HCT116 (cell line): Measurements from ENCODE around the gene PLGRKT. TPM values are rescaled to one million over a fixed set of nuclear protein-coding genes. Genes with fewer than 3 reads are reported as not detected.

Source experiments
- ATAC-seq: fragments of 200-7000 bp; cut with Tn5 transposase; 2 replicates; pipeline ENCODE4 v1.9.1; 2020; ENCODE audit warnings: mild to moderate bottlenecking, moderate library complexity
- BruUV-seq: library from RNA; stranded (reverse); fragments of 400-500 nt; replicated peaks from 2 replicates; lab custom pipeline; 2021; lab: Mats Ljungman, UMichigan
- CTCF ChIA-PET: fragments of 300-600 bp; sonication (Branson Sonifier 250); formaldehyde crosslinking; loops from one replicate; lab custom pipeline; 2021; ENCODE audit warnings: antibody characterized with exemption; lab: Charles Lee
- POLR2A ChIA-PET: fragments of 300-600, 350-600 bp; sonication (Branson Sonifier 250); formaldehyde crosslinking; loops from one replicate; lab custom pipeline; 2021; ENCODE audit warnings: antibody characterized with exemption; lab: Charles Lee
- RAD21 ChIA-PET, 2 experiments: fragments of 300-600 bp; sonication (Branson Sonifier 250); formaldehyde crosslinking; loops; one replicate each; lab custom pipeline; 2023; ENCODE audit warnings: low total read pairs in 2 of 2; ENCODE audit not compliant: uncharacterized antibody in 2 of 2, unreplicated experiment in 2 of 2, low non-redundant PET in 1 of 2; lab: Charles Lee
- DNase-seq: peaks from one replicate; pipeline ENCODE4 v3.0.0-alpha.2; 2010; ENCODE audit warnings: low read depth, low spot score
- H2AFZ ChIP-seq: fragments of 200-600 bp; shearing (Covaris generic), sonication (generic); 2 replicates; pipeline ENCODE4 v1.6.1; 2017; ENCODE audit warnings: low read depth, mixed run types, mixed read lengths, antibody characterized with exemption, low read length; ENCODE audit not compliant: poor library complexity, severe bottlenecking
- H3K27ac ChIP-seq: 2 replicates; pipeline ENCODE4 v1.5.1; 2012; ENCODE audit warnings: low read depth, low read length
- H3K27me3 ChIP-seq: fragments of 200-600 bp; sonication (generic); 2 replicates; pipeline ENCODE4 v1.6.1; 2016; ENCODE audit warnings: mixed run types, low read length, mixed read lengths; ENCODE audit not compliant: insufficient read depth
- H3K36me3 ChIP-seq, 2 experiments: fragments of 200-500 bp in 1 of 2; fragments of 200-600 bp in 1 of 2; sonication (Bioruptor generic) in 1 of 2; sonication (generic) in 1 of 2; 2 replicates each; pipeline versions ENCODE4 v1.5.1 to v1.6.1; 2014 to 2016; ENCODE audit warnings: low read length in 2 of 2, inconsistent platforms in 1 of 2, mixed read lengths in 1 of 2, mixed run types in 1 of 2; ENCODE audit not compliant: insufficient read depth in 2 of 2, control insufficient read depth in 1 of 2
- H3K4me1 ChIP-seq, 2 experiments: fragments of 200-600 bp in 1 of 2; sonication (generic) in 1 of 2; 2 replicates each; pipeline versions ENCODE4 v1.5.1 to v1.6.1; 2012 to 2017; ENCODE audit warnings: low read length in 2 of 2, inconsistent platforms in 1 of 2, mild to moderate bottlenecking in 1 of 2, mixed read lengths in 1 of 2, mixed run types in 1 of 2, moderate library complexity in 1 of 2; ENCODE audit not compliant: insufficient read depth in 2 of 2, control insufficient read depth in 1 of 2
- H3K4me2 ChIP-seq: fragments of 200-600 bp; sonication (generic); 2 replicates; pipeline ENCODE4 v1.6.1; 2017; ENCODE audit warnings: mixed run types, low read length, mixed read lengths
- H3K4me3 ChIP-seq, 2 experiments: fragments of 200-600 bp in 1 of 2; sonication (generic) in 1 of 2; replicated peaks in 1 of 2; 2 replicates each; pipeline ENCODE4 v1.5.1; 2011 to 2016; ENCODE audit warnings: low read length in 2 of 2, control low read depth in 1 of 2, low read depth in 1 of 2, mild to moderate bottlenecking in 1 of 2, mixed read lengths in 1 of 2, mixed run types in 1 of 2
- H3K79me2 ChIP-seq: fragments of 200-600 bp; sonication (generic); 2 replicates; pipeline ENCODE4 v1.6.1; 2017; ENCODE audit warnings: mild to moderate bottlenecking, mixed run types, low read length, moderate library complexity, mixed read lengths; ENCODE audit not compliant: insufficient read depth
- H3K9ac ChIP-seq: fragments of 200-600 bp; sonication (generic); 2 replicates; pipeline ENCODE4 v1.6.1; 2016; ENCODE audit warnings: low read length, mixed read lengths
- H3K9me2 ChIP-seq: fragments of 200-600 bp; sonication (generic), shearing (Covaris generic); 2 replicates; pipeline ENCODE4 v1.6.1; 2017; ENCODE audit warnings: mixed run types, mild to moderate bottlenecking, moderate library complexity; ENCODE audit not compliant: insufficient read depth
- H3K9me3 ChIP-seq, 2 experiments: fragments of 200-500 bp in 1 of 2; fragments of 200-600 bp in 1 of 2; sonication (Bioruptor generic) in 1 of 2; sonication (generic) in 1 of 2; 2 replicates each; pipeline ENCODE4 v1.6.1; 2014 to 2017; ENCODE audit warnings: low read length in 2 of 2, mixed read lengths in 2 of 2, inconsistent platforms in 1 of 2, low read depth in 1 of 2, mild to moderate bottlenecking in 1 of 2, mixed run types in 1 of 2, moderate library complexity in 1 of 2; ENCODE audit not compliant: control insufficient read depth in 1 of 2, insufficient read depth in 1 of 2
- H4K20me1 ChIP-seq: fragments of 200-600 bp; sonication (generic), shearing (Covaris generic); 2 replicates; pipeline ENCODE4 v1.6.1; 2017; ENCODE audit warnings: mixed run types, mild to moderate bottlenecking, moderate library complexity; ENCODE audit not compliant: insufficient read depth
- CBX3 ChIP-seq: IDR thresholded peaks from 2 replicates; pipeline ENCODE4 v1.6.1; 2012; ENCODE audit warnings: low read depth
- CEBPB ChIP-seq: IDR thresholded peaks from 2 replicates; pipeline ENCODE4 v1.6.1; 2012; ENCODE audit warnings: low read depth
- CTCF ChIP-seq, 3 experiments: fragments of 200-600 bp in 1 of 3; sonication (generic) in 1 of 3; IDR thresholded peaks in 2 of 3; conservative IDR thresholded peaks in 1 of 3; 2 replicates each; pipeline ENCODE4 v1.5.1; 2012 to 2017; ENCODE audit warnings: low read depth in 2 of 3, low read length in 2 of 3, antibody characterized with exemption in 1 of 3, borderline replicate concordance in 1 of 3, control low read depth in 1 of 3, mild to moderate bottlenecking in 1 of 3, mixed read lengths in 1 of 3, mixed run types in 1 of 3, moderate library complexity in 1 of 3; ENCODE audit not compliant: insufficient read depth in 1 of 3
- EZH2 ChIP-seq: fragments of 200-600 bp; sonication (generic); IDR thresholded peaks from 2 replicates; pipeline ENCODE4 v1.6.1; 2017; ENCODE audit warnings: antibody characterized with exemption, mixed run types
- EZH2phosphoT487 ChIP-seq: fragments of 200-600 bp; IDR thresholded peaks from 2 replicates; pipeline ENCODE4 v1.6.1; 2018; ENCODE audit warnings: antibody characterized with exemption, borderline replicate concordance
- FOSL1 ChIP-seq: IDR thresholded peaks from 2 replicates; pipeline ENCODE4 v1.6.1; 2012; ENCODE audit warnings: low read depth
- POLR2A ChIP-seq: IDR thresholded peaks from 2 replicates; pipeline ENCODE4 v1.7.0; 2011; ENCODE audit warnings: borderline replicate concordance; ENCODE audit not compliant: insufficient read depth, insufficient read length; ENCODE audit errors: extremely low read depth
- RAD21 ChIP-seq: IDR thresholded peaks from 2 replicates; pipeline ENCODE4 v1.6.1; 2012; ENCODE audit warnings: low read depth, mild to moderate bottlenecking
- REST ChIP-seq: IDR thresholded peaks from 2 replicates; pipeline ENCODE4 v1.6.1; 2012; ENCODE audit warnings: low read depth
- SP1 ChIP-seq: IDR thresholded peaks from 2 replicates; pipeline ENCODE4 v1.6.1; 2012; ENCODE audit warnings: low read depth
- SRF ChIP-seq: IDR thresholded peaks from 2 replicates; pipeline ENCODE4 v1.6.1; 2012; ENCODE audit warnings: low read depth
- ZBTB33 ChIP-seq: IDR thresholded peaks from 2 replicates; pipeline ENCODE4 v1.6.1; 2011; ENCODE audit warnings: mild to moderate bottlenecking, low read length, moderate library complexity; ENCODE audit not compliant: insufficient replicate concordance; ENCODE audit errors: extremely low read depth
- ZFX ChIP-seq: fragments of 450-650 bp; IDR thresholded peaks from 2 replicates; pipeline ENCODE4 v1.6.1; 2017
- ZNF274 ChIP-seq: fragments of 200-500 bp; sonication (Bioruptor generic); IDR thresholded peaks from 2 replicates; pipeline ENCODE4 v1.6.1; 2014; ENCODE audit warnings: mild to moderate bottlenecking, low read depth, low read length, inconsistent platforms
- intact Hi-C: fragments of 100-400 bp; cut with micrococcal nuclease; formaldehyde crosslinking; loops from 2 replicates; pipeline ENCODE4 v1.10.0; 2022
- total RNA-seq: library from RNA; stranded (reverse); gene quantifications from one replicate; pipeline ENCODE4 v1.2.1, GENCODE V29; 2021; ENCODE audit not compliant: unreplicated experiment

Gene PLGRKT
- total RNA-seq, 1 experiment from 2014 or later, result 23.8 TPM

GRCh38 chr9:5482194-5482593 lies 44.5 kb upstream of the PLGRKT start:
- Histone ChIP-seq H3K27ac (no peak overlapping the region), H3K9ac (no peak overlapping the region), H4K20me1 (no peaks in the 10 kb centered on the region), H3K9me2 (no peaks in the 10 kb centered on the region), H3K79me2 (no peaks in the 10 kb centered on the region), H3K27me3 (no peaks in the 10 kb centered on the region), H2AFZ (no peak overlapping the region), H3K4me2 (no peak overlapping the region), H3K9me3 (no peaks in the 10 kb centered on the region), H3K36me3 (no peaks in the 10 kb centered on the region), H3K4me3 (no peak overlapping the region), H3K4me1 (no peaks in the 10 kb centered on the region)
- CTCF ChIA-PET, result no interaction called here
- POLR2A ChIA-PET, result no interaction called here
- no peak for TF ChIP-seq POLR2A
- no peak for TF ChIP-seq ZNF274
- no peak for TF ChIP-seq CTCF (IDR thresholded peaks at IDR 0.05 in 2 of 3, conservative IDR thresholded peaks at IDR 0.05 in 1 of 3; ENCODE audit: borderline replicate concordance in 1 of 3, insufficient read depth in 1 of 3, low read depth in 2 of 3, low read length in 2 of 3)
- no peak for TF ChIP-seq RAD21
- no peak for TF ChIP-seq SRF
- TF ChIP-seq ZFX, result no peak
- TF ChIP-seq EZH2, result no peak
- no peak for TF ChIP-seq ZBTB33
- no peak for TF ChIP-seq EZH2phosphoT487
- TF ChIP-seq SP1, result no peak
- TF ChIP-seq REST, result no peak
- TF ChIP-seq CBX3, result no peak
- TF ChIP-seq FOSL1, result no peak
- TF ChIP-seq CEBPB, result no peak
- BruUV-seq, result no TSS peak
- DNase-seq (no peak), ATAC-seq (no peak)
- RAD21 ChIA-PET, result no interaction called here
- intact Hi-C loops, result no loop called here
